Left lung (tissue), 10 donors: ENCODE measurements around the gene AIF1. TPM values are rescaled to one million over a fixed set of nuclear protein-coding genes. Genes with fewer than 3 reads are reported as not detected.

Experiments used
- ATAC-seq: fragments of 200-7000 bp; cut with Tn5 transposase; one replicate; pipeline ENCODE4 v1.9.1; 2020; ENCODE audit warnings: moderate library complexity
- DNase-seq, 4 donors: peaks; one replicate each; pipeline ENCODE4 v3.0.0-alpha.2; 2013 to 2020
- H3K27ac ChIP-seq, 2 donors: fragments of 200-600 bp; sonication (generic) in 1 of 2; one replicate each; pipeline versions ENCODE4 v1.5.0 to v1.8.0; 2020 to 2021
- H3K27me3 ChIP-seq, 2 donors: fragments of 200-600 bp; sonication (generic) in 1 of 2; one replicate each; pipeline versions ENCODE4 v1.5.0 to v1.8.0; 2020 to 2021
- H3K36me3 ChIP-seq, 2 donors: fragments of 200-600 bp; sonication (generic) in 1 of 2; one replicate each; pipeline versions ENCODE4 v1.5.0 to v1.8.0; 2020 to 2021
- H3K4me1 ChIP-seq, 2 donors: fragments of 200-600 bp; one replicate each; pipeline ENCODE4 v1.8.0; 2021
- H3K4me3 ChIP-seq, 2 donors: fragments of 200-600 bp; sonication (generic) in 1 of 2; one replicate each; pipeline versions ENCODE4 v1.5.0 to v1.8.0; 2020 to 2021; ENCODE audit warnings: mild to moderate bottlenecking in 1 of 2
- H3K9me3 ChIP-seq, 2 donors: fragments of 200-600 bp; sonication (generic) in 1 of 2; one replicate each; pipeline versions ENCODE4 v1.5.0 to v1.8.0; 2020 to 2021
- CTCF ChIP-seq, 2 donors: fragments of 200-600 bp; sonication (generic) in 1 of 2; IDR thresholded peaks; one replicate each; pipeline versions ENCODE4 v1.5.0 to v1.8.0; 2021; ENCODE audit warnings: antibody characterized with exemption in 2 of 2
- intact Hi-C, 2 donors: fragments of 100-400 bp; cut with DNase I; formaldehyde crosslinking; loops; one replicate each; pipeline versions ENCODE4 v1.11.2 to v1.14.2; 2022
- polyA plus RNA-seq, 6 donors: library from polyadenylated mRNA; unstranded; fragments of 120-200 nt; gene quantifications; one replicate each; pipeline ENCODE4 v1.2.1, GENCODE V29; 2013; ENCODE audit not compliant: insufficient read length in 6 of 6
- total RNA-seq, 2 donors: library from RNA; stranded (reverse); fragmentation: NEBNext Ultra II Directional; extraction: Animal tissue kit (Norgen Biotek cat#: 25700); gene quantifications; one replicate each; pipeline ENCODE4 v1.2.1, GENCODE V29; 2021
- donor health status: DM: no; HTN: yes; CAD: no.
- donor health status: DM: no; HTN: no; CAD: no.

Gene AIF1
- total and polyA plus RNA-seq, 8 donors = 17.9 to 96.4 (median 22.3) TPM

GRCh38 chr6:31658983-31659648 is 44.1 kb downstream of the AIF1 start:
- peak overlapping the region in 1 of 2 donors; percentile 90 for H3K27ac ChIP-seq
- no peak for TF ChIP-seq CTCF (IDR thresholded peaks at IDR 0.05)

GRCh38 chr6:31659649-31660380 is 44.8 kb downstream of the AIF1 start:
- intact Hi-C loops = no loop called here
- DNase-seq = peak in 1 of 4 donors; percentile 36
- peak overlapping the region; percentile 73 to 92 for H3K4me3 ChIP-seq
- H3K27me3 ChIP-seq = no peaks in the 10 kb centered on the region
- H3K9me3 ChIP-seq = no peaks in the 10 kb centered on the region
- peak; percentile 53 for ATAC-seq
- peak overlapping the region; percentile 82 to 90 for H3K27ac ChIP-seq
- peaks cover 28 to 77% of the 10 kb centered on the region in 2 donors for H3K4me1 ChIP-seq
- no peak for TF ChIP-seq CTCF (IDR thresholded peaks at IDR 0.05)
- H3K36me3 ChIP-seq = peaks cover 0 to 47% of the 10 kb centered on the region in 2 donors

More at GRCh38 chr6:31658983-31659648, 44.1 kb downstream of the AIF1 start:
- no peaks in the 10 kb centered on the region for H3K27me3 ChIP-seq
- intact Hi-C loops = no loop called here
- DNase-seq (peak in 1 of 4 donors; percentile 51), ATAC-seq (no peak)
- no peaks in the 10 kb centered on the region for H3K9me3 ChIP-seq
- H3K4me1 ChIP-seq = peaks cover 25 to 74% of the 10 kb centered on the region in 2 donors
- H3K4me3 ChIP-seq = peak overlapping the region; percentile 73 to 92
- peaks cover 0 to 47% of the 10 kb centered on the region in 2 donors for H3K36me3 ChIP-seq

- H3K4me1 ChIP-seq = peaks cover 28 to 77% of the 10 kb centered on the region in 2 donors
- no peaks in the 10 kb centered on the region for H3K9me3 ChIP-seq
- peak; percentile 83 for ATAC-seq
- TF ChIP-seq CTCF (IDR thresholded peaks at IDR 0.05) = no peak
- DNase-seq = peak; percentile 81 to 97 (median 90)
- H3K27me3 ChIP-seq = no peaks in the 10 kb centered on the region
- peak within 1 kb of the TSS; percentile 73 to 92 for H3K4me3 ChIP-seq
- intact Hi-C loops = no loop called here
- H3K36me3 ChIP-seq = peaks cover 0 to 44% of the 10 kb centered on the region in 2 donors
- peak within 1 kb of the TSS; percentile 82 to 90 for H3K27ac ChIP-seq
These were observed 45.6 kb downstream of the AIF1 start, which contains the start of gene C6orf47 for GRCh38 chr6:31660381-31661261. C6orf47 (minus strand) TSS chr6:31660778; CDS start chr6:31659947, 831 bp downstream.

- H3K9me3 ChIP-seq = no peaks in the 10 kb centered on the region
- DNase-seq (no peak), ATAC-seq (no peak)
- peak overlapping the region; percentile 82 to 90 for H3K27ac ChIP-seq
- peaks cover 0 to 35% of the 10 kb centered on the region in 2 donors for H3K36me3 ChIP-seq
- intact Hi-C loops = no loop called here
- no peaks in the 10 kb centered on the region for H3K27me3 ChIP-seq
- H3K4me3 ChIP-seq = peak overlapping the region in 1 of 2 donors; percentile 92
- H3K4me1 ChIP-seq = peaks cover 28 to 71% of the 10 kb centered on the region in 2 donors
- no peak for TF ChIP-seq CTCF (IDR thresholded peaks at IDR 0.05)
These were observed 46.5 kb downstream of the AIF1 start for GRCh38 chr6:31661262-31662123.
